Lower lobe of right lung (tissue), 2 donors: ENCODE data around the gene NOL4L. TPM values are rescaled to one million over a fixed set of nuclear protein-coding genes. Genes with fewer than 3 reads are reported as not detected.
A peak's percentile ranks its signal among the peaks of the same experiment; 100 is the strongest.

Experiments
- ATAC-seq, 2 donors: fragments of 200-7000 bp; cut with Tn5 transposase; one replicate each; pipeline ENCODE4 v1.9.1; 2020 to 2022; ENCODE audit warnings: mild to moderate bottlenecking in 2 of 2, moderate library complexity in 2 of 2
- DNase-seq: peaks from one replicate; pipeline ENCODE4 v3.0.0-alpha.2; 2020
- H3K27ac ChIP-seq: fragments of 200-600 bp; one replicate; pipeline ENCODE4 v1.8.0; 2022
- H3K27me3 ChIP-seq: fragments of 200-600 bp; one replicate; pipeline ENCODE4 v1.8.0; 2022; ENCODE audit warnings: low read depth
- H3K36me3 ChIP-seq: fragments of 200-600 bp; one replicate; pipeline ENCODE4 v1.8.0; 2022; ENCODE audit warnings: mild to moderate bottlenecking
- H3K4me1 ChIP-seq: fragments of 200-600 bp; one replicate; pipeline ENCODE4 v1.8.0; 2022
- H3K4me3 ChIP-seq: fragments of 200-600 bp; one replicate; pipeline ENCODE4 v1.8.0; 2022; ENCODE audit warnings: mild to moderate bottlenecking
- H3K9me3 ChIP-seq: fragments of 200-600 bp; one replicate; pipeline ENCODE4 v1.8.0; 2022
- CTCF ChIP-seq: fragments of 200-600 bp; IDR thresholded peaks from one replicate; pipeline ENCODE4 v1.8.0; 2022; ENCODE audit warnings: antibody characterized with exemption, mild to moderate bottlenecking
- intact Hi-C: fragments of 100-400 bp; cut with DNase I; formaldehyde crosslinking; loops from one replicate; pipeline ENCODE4 v1.11.0; 2022
- total RNA-seq: library from RNA; stranded (reverse); fragmentation: NEBNext Ultra II Directional; extraction: Animal tissue kit (Norgen Biotek cat#: 25700); gene quantifications from one replicate; pipeline ENCODE4 v1.2.1, GENCODE V29; 2021
- donor health status: DM: no; HTN: yes; CAD: no; lungs with severe emphysema.

NOL4L gene
- total RNA-seq, 1 donor from 2014 or later: 14.3 TPM

GRCh38 chr20:32460683-32461320, 124.3 kb downstream of the NOL4L start:
- H3K4me3 ChIP-seq: no peak overlapping the region
- H3K4me1 ChIP-seq: peaks cover 43% of the 10 kb centered on the region
- peaks cover 12% of the 10 kb centered on the region for H3K36me3 ChIP-seq
- intact Hi-C loops: no loop called here
- no peaks in the 10 kb centered on the region for H3K9me3 ChIP-seq
- H3K27ac ChIP-seq: no peak overlapping the region
- no peak for TF ChIP-seq CTCF
- ATAC-seq (no peak), DNase-seq (no peak)
- no peaks in the 10 kb centered on the region for H3K27me3 ChIP-seq

GRCh38 chr20:32460231-32460630, 124.9 kb downstream of the NOL4L start:
- peaks cover 12% of the 10 kb centered on the region for H3K36me3 ChIP-seq
- ATAC-seq (no peak), DNase-seq (no peak)
- no peak overlapping the region for H3K4me3 ChIP-seq
- intact Hi-C loops: no loop called here
- no peak for TF ChIP-seq CTCF
- no peak overlapping the region for H3K27ac ChIP-seq
- H3K9me3 ChIP-seq: no peaks in the 10 kb centered on the region
- peaks cover 37% of the 10 kb centered on the region for H3K4me1 ChIP-seq
- no peaks in the 10 kb centered on the region for H3K27me3 ChIP-seq

DNA sequence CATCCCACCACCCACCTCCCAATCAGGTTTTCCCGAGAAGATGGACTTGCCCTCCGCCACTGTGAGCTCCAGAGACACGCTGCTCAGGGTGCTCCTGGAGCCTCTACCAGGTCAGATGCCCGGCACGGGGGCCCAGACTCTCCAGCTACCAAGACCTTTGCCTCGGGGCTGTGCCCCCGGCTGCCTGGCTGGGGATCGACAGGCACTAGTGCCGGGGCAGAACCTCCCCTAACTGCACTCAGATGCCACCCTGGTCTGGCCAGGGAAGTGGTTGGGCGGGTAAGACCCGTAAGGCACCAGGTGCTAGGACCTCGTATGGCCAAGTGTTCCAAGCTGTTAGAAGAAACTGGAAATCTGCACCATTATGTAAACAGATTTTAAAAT, 126.3 kb downstream of the NOL4L start:
- intact Hi-C loops: no loop called here
- H3K9me3 ChIP-seq: no peaks in the 10 kb centered on the region
- ATAC-seq (no peak), DNase-seq (no peak)
- no peaks in the 10 kb centered on the region for H3K27me3 ChIP-seq
- H3K4me3 ChIP-seq: no peak overlapping the region
- TF ChIP-seq CTCF: no peak
- H3K27ac ChIP-seq: no peak overlapping the region
- peaks cover 24% of the 10 kb centered on the region for H3K4me1 ChIP-seq
- peaks cover 22% of the 10 kb centered on the region for H3K36me3 ChIP-seq

- Histone ChIP-seq H3K4me3 (no peak overlapping the region), H3K27me3 (no peaks in the 10 kb centered on the region), H3K36me3 (peaks cover 28% of the 10 kb centered on the region), H3K4me1 (peaks cover 24% of the 10 kb centered on the region), H3K9me3 (no peaks in the 10 kb centered on the region), H3K27ac (no peak overlapping the region)
- DNase-seq (no peak), ATAC-seq (no peak)
- intact Hi-C loops: no loop called here
- TF ChIP-seq CTCF: no peak
Measured at GRCh38 chr20:32458061-32458836, 126.9 kb downstream of the NOL4L start.

- peak; percentile 73 to 76 for ATAC-seq
- Histone ChIP-seq H3K36me3 (peaks cover 35% of the 10 kb centered on the region), H3K4me1 (peaks cover 24% of the 10 kb centered on the region), H3K27me3 (no peaks in the 10 kb centered on the region), H3K4me3 (peak overlapping the region; percentile 45), H3K9me3 (no peaks in the 10 kb centered on the region), H3K27ac (no peak overlapping the region)
- intact Hi-C loops: no loop called here
- DNase-seq: peak; percentile 70
- TF ChIP-seq CTCF: no peak
Measured at GRCh38 chr20:32457479-32457986, 127.6 kb downstream of the NOL4L start.
